Astrocyte of the cerebellum (primary cell): Measurements from ENCODE around the gene TRDMT1.

Experiments
- DNase-seq: peaks from one replicate; pipeline ENCODE4 v3.0.0-alpha.2; 2011; ENCODE audit warnings: low read depth
- H3K4me3 ChIP-seq: 2 replicates; pipeline ENCODE4 v1.5.1; 2011; ENCODE audit warnings: mild to moderate bottlenecking, low read depth, low read length, moderate library complexity
- in situ Hi-C: cut with HindIII; loops from 2 replicates; pipeline ENCODE4 v1.10.0; 2017; ENCODE audit warnings: low sequenced_read_pairs
- TF ChIP-seq, protein P1 (sequence below): IDR thresholded peaks from 2 replicates; pipeline ENCODE4 v1.5.1; 2012; ENCODE audit warnings: low read length, low read depth, moderate library complexity, mild to moderate bottlenecking; ENCODE audit errors: missing control alignments

The TRDMT1 gene

DNA sequence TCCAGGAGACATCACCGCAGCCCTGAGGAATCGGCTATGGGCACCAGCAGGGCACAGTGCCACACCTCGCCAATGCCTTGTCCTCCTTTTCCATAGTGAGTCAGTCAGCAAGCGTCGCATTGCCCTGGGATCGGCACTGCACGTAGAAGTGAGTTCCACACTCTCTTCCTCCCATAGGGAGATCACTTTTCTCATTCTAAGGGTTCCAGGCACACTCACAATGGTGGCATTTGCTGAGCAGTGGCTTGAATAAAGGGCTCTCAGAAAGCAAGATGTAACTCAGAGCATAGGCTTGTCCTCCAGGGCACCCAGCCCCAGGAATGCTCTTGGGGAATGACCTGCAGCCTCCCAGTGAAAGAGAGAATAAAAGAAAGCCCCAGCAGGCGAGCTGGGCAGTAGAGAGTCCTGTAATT, 25.4 kb upstream of the TRDMT1 start:
- no peak for DNase-seq
- peak overlapping the region; percentile 86 for H3K4me3 ChIP-seq
- TF ChIP-seq, protein P1, sequence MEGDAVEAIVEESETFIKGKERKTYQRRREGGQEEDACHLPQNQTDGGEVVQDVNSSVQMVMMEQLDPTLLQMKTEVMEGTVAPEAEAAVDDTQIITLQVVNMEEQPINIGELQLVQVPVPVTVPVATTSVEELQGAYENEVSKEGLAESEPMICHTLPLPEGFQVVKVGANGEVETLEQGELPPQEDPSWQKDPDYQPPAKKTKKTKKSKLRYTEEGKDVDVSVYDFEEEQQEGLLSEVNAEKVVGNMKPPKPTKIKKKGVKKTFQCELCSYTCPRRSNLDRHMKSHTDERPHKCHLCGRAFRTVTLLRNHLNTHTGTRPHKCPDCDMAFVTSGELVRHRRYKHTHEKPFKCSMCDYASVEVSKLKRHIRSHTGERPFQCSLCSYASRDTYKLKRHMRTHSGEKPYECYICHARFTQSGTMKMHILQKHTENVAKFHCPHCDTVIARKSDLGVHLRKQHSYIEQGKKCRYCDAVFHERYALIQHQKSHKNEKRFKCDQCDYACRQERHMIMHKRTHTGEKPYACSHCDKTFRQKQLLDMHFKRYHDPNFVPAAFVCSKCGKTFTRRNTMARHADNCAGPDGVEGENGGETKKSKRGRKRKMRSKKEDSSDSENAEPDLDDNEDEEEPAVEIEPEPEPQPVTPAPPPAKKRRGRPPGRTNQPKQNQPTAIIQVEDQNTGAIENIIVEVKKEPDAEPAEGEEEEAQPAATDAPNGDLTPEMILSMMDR: no peak
- in situ Hi-C loops: no loop called here

DNA sequence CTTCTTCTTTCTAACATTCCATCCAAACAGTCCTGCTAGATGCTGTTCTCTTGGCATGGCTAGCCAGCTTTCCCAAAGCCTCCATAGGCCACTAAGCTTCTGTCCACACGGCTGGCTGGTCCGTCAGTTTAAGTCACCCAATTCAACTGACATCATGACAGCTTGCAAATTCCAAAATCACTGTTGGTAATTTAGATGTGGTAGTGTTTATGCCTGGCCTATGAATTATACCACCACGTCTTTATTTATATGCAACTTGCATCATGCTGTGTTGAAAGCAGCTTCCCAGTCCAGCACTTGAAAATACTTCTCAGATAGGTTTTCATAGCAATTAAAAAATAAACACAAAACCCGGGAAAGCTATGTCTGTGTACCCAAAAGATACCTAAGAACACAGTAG, 24.3 kb upstream of the TRDMT1 start:
- no peak for DNase-seq
- TF ChIP-seq, protein P1: no peak
- in situ Hi-C loops: no loop called here
- no peak overlapping the region for H3K4me3 ChIP-seq

DNA sequence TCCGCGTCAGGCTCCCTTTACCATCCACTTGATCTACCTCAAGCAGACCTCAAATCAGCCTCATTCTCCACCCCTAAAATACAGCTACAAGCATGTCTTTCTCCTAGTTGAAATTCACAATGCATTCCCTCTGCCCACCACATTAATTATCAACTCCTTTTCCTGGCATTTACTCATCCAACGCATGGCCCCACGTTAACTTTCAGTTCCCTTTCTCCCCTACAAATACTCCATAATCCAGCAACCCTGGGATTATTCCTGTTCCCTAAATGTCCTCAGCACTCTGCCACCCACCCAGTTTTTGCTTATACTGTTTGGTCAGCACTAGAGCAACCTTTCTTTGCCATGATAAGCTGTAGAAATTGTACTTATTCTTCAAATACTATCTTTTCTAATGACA, 20.9 kb upstream of the TRDMT1 start:
- in situ Hi-C loops: loop anchor here (25.0 kb wide), 1 partner anchor 210 kb away; no protein-coding TSS in a partner anchor
- DNase-seq: no peak
- no peak overlapping the region for H3K4me3 ChIP-seq
- TF ChIP-seq, protein P1: no peak

DNA sequence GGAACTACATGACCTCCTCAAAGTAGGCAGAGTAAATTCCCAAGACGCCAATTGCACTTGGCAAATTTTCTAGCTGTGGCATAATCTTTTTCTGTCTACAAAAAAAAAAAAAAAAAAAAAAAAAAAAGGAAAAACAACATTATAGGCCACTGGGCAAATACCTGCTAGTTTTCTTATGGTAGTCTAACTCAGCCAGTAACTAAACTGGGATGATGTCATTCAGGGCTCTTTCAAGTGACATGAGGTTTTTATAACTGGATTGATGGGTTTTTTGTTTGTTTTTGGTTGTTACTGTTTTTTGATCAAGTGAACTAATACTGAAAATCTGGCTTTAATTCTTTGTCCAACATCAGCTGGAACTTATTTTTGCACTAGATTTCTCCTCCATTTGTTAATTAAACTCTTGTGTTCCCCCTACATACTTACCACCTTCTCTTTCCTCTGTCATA, 19.2 kb upstream of the TRDMT1 start:
- no peak for DNase-seq
- in situ Hi-C loops: loop anchor here (25.0 kb wide), 1 partner anchor 208 kb away; no protein-coding TSS in a partner anchor
- TF ChIP-seq, protein P1: no peak

DNA sequence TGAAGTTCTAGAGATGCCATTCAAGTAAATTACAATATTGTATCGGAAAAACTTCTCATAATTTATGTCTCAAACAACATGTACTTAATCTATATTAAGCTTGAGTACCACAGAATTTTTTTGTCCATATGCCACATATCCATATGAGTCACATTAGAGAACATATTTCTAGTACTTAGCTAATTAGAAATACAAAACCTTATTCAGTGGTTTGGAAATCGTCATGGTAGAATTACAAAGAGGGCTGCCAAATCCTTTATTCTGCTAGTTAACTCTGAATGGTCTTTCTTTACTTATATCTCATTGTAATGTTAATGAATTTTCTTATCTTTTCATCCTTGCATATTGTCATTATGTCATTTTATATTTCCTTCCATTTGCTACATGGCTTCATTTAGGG, 17.6 kb upstream of the TRDMT1 start:
- TF ChIP-seq, protein P1: no peak
- no peak overlapping the region for H3K4me3 ChIP-seq
- peak; percentile 85 for DNase-seq
- in situ Hi-C loops: loop anchor here (25.0 kb wide), 1 partner anchor 207 kb away; no protein-coding TSS in a partner anchor

More for the DNA sequence above, 19.2 kb upstream of the TRDMT1 start:
- no peak overlapping the region for H3K4me3 ChIP-seq

DNA sequence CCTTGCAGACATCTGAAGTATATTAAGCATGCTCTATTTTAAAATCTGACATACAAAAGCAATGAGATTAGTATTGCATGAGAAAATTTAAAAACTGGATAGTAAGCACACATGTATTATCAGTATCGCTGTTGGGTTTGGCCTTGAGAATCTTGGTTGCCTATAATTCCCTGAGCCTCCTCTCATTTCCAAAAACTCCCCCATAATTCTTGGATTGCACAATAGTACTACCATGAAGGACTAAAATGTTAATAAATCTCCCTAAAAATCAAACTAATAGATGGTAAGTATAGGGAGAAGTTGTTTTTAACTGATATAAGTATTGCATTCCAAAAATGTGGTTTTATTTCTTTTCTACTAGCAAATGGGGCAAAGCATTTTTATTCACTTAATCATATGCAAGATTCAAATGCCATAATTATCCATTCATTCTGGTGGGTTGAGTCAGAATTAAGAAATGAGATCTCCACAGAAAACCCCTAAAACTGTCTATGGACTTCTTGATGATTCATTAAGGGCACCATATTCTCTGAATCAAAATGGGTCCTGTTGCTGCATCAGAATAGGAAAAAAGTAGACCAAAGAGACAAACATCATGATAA, 16.3 kb upstream of the TRDMT1 start:
- in situ Hi-C loops: loop anchor here (25.0 kb wide), 1 partner anchor 205 kb away; no protein-coding TSS in a partner anchor
- TF ChIP-seq, protein P1: no peak
- no peak overlapping the region for H3K4me3 ChIP-seq
- DNase-seq: no peak
